VCaP (cell line): ENCODE results near the gene RAB39A.
"Not testable (repeated sequence)": the region's sequence is repeated elsewhere in the genome, so short reads cannot be mapped to it uniquely, and the experiment has no call there.

Experiments
- H3K27ac ChIP-seq: fragments of 450-650 bp; 2 replicates; pipeline ENCODE4 v1.5.1; 2017
- CTCF ChIP-seq: fragments of 450-650 bp; conservative IDR thresholded peaks from 2 replicates; pipeline ENCODE4 v1.5.1; 2017; ENCODE audit warnings: mild to moderate bottlenecking, moderate library complexity

The RAB39A gene

DNA sequence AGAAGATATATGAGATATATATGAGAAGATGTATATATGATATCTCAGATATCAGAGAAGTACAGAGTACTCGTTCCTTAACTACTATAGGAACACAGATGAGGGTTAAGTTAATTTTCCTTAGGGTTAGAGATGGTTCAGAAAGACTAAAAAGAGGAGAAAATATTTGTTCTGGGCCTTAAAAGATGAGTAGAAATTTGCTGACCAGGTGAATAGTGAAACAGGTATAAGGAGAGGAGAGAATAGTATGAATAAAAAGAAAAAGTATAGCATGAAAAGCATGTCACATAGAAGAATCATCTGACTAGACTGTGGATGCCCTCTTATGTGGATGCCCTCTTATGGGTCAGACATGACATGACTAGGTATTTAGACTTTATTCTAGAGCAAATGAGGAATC, 6.3 kb upstream of the RAB39A start:
- H3K27ac ChIP-seq = no peak overlapping the region
- no peak for TF ChIP-seq CTCF

- H3K27ac ChIP-seq = not testable (repeated sequence)
Measured at GRCh38 chr11:107923519-107923918, 4.7 kb upstream of the RAB39A start.

DNA sequence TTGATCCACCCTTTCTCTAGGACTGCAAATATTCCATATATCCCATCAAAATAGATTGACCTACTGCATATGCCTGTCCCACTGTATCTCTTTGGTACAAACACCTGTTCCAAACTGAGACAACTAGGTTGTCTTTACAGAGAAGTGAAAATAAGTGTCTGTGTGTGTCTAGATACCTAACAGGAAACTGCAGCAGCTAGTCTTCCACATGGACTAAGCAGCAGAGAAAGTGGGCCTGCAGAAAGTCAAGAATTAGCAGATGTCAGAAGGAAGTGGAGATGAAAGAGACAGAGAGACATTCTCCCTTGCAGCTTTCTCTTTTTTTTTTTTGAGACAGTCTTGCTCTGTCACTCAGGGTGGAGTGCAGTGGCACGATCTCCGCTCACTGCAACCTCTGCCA, 3.9 kb upstream of the RAB39A start:
- H3K27ac ChIP-seq = no peak overlapping the region
- TF ChIP-seq CTCF = no peak

DNA sequence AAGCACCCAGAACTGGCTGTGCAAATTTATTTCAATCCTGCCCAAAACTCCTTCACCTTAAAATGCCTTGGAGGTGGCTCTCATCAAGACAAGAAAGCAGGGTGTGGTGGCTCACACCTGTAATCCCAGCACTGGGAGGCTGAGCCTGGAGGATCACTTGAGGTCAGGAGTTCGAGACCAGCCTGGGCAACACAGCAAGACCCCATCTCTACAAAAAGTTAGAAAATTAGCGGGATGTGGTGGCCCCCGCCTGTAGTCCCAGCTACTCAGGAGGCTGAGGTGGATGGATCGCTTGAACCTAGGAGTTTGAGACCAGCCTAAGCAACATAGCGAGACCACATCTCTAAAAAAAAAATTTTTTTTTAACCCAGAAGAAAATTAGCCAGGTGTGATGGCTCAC, 689 bp upstream of the RAB39A start:
- peak overlapping the region; percentile 94 for H3K27ac ChIP-seq
- no peak for TF ChIP-seq CTCF

DNA sequence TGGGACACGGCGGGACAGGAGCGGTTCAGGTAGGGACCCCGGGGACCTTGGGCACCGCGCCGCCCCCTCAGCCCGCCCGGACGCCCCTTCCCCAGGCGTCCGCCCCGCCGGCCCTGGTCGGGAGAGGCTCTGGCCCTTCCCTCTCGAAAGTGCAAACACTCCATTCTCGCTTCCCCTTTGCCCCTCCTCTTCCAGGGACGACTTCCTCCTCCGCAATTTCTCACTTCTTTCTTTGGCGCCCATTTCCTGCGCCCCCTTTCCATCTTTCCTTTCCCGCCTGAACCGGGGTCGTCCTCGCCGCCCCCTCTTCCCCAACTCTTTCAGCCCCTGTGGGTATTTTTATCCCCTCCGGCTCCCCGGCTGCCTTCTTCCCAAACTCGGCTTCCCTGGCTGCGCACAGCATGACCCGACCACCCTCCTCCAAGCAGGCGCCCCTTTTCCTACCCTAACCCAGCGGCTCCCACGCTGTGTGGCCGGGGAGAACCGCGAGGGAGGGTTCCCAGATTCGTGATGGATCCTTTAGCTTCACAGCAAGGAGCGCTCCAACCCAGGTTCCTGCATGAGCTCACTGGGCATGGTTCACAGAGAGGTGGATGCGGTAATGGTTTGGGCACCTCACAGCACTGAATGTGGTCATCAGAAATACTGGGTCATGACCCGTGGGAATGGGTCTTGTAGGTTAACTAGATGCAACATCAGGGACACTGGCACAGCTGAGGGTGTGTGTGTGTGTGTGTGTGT, 689 bp downstream of the RAB39A start:
- no peak for TF ChIP-seq CTCF
- H3K27ac ChIP-seq = peak overlapping the region; percentile 94

DNA sequence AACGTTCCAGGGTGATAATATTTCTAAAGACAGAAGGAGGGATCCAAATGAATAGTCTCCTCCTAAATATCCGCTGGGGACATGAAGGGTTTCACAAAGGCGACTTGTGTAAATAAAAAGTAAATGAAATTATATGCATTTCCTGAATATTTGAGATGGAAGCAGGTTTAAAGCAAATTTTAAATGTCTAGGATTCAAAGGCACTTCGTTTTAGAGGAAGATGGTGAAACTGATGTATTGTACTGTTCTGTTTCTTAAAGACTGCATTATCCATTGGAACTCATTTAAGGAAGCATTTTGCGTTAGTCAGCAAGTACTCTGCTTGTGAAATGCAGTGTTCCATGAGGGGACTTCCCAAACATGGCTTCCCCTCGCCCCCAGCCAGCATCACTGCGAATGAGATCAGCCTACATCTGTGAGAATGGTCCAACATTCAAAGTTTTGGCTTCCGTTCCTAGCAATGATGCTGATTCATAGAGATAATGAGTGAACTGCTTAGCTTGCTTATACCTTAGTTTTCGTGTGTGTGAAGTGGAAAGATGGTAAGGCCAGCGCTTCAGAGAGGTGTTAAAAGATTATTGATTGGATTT, 1.5 kb downstream of the RAB39A start:
- TF ChIP-seq CTCF = no peak
- H3K27ac ChIP-seq = peak overlapping the region; percentile 94

GRCh38 chr11:107931206-107931605, 3.0 kb downstream of the RAB39A start:
- no peak for TF ChIP-seq CTCF

DNA sequence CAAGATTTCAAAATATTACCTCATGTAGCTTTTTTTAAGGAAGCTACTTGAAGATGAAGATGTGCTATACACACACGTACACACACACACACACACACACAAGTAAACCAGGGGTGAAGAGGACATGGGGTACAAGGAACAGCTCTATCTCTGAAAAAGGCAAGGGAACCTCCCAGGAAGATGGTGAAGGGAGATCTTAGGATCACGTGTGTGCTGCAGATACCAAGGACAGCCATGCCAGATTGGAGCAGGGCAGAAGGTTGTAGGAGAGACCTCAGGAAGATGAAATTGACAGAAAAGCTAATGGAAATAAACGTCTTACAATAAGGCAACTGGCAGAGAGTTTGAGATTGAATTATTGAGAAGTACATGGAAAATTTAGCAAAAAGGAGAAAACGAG, 19.7 kb downstream of the RAB39A start:
- no peak for TF ChIP-seq CTCF
- H3K27ac ChIP-seq = no peak overlapping the region

More at GRCh38 chr11:107931206-107931605, 3.0 kb downstream of the RAB39A start:
- H3K27ac ChIP-seq = no peak overlapping the region

DNA sequence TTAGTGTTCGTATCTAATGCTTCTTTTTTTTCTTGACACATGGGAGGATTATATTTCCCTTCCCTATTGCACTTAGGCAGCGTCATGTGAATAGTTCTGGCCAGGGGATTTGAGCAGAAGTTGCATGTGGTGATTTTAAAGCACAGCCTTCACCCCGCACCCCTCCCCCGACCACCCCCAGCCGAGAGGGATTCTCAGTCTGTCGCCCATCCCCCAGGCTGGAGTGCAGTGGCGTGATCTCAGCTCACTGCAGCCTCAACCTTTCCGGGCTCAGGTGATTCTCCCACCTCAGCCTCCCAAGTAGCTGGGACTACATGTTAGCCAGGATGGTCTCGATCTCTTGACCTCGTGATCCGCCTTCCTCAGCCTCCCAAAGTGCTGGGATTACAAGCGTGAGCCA, 20.1 kb downstream of the RAB39A start:
- not testable (repeated sequence) for H3K27ac ChIP-seq
